ENCODE results near the gene SLC6A11.

SLC6A11 gene

GRCh38 chr3:10985181-10985580, 169.2 kb downstream of the SLC6A11 start:
- no peak for DNase-seq

- DNase-seq: no peak
Observed at GRCh38 chr3:10986592-10986991, 170.6 kb downstream of the SLC6A11 start.

GRCh38 chr3:10988001-10988665, 172.1 kb downstream of the SLC6A11 start:
- DNase-seq: no peak

- DNase-seq: no peak
Observed at GRCh38 chr3:10988991-10989484, 173.0 kb downstream of the SLC6A11 start.
